Fibroblast of villous mesenchyme (primary cell): ENCODE results near the gene ERLEC1. TPM values are rescaled to one million over a fixed set of nuclear protein-coding genes. Genes with fewer than 3 reads are reported as not detected.
"Not testable (repeated sequence)": the region's sequence is repeated elsewhere in the genome, so short reads cannot be mapped to it uniquely, and the experiment has no call there.

Experiments used
- DNase-seq: peaks from one replicate; pipeline ENCODE4 v3.0.0-alpha.2; 2010; ENCODE audit warnings: low read depth
- H3K4me3 ChIP-seq: 2 replicates; pipeline ENCODE4 v1.5.1; 2011; ENCODE audit warnings: low read depth, mild to moderate bottlenecking, low read length
- CTCF ChIP-seq: IDR thresholded peaks from 2 replicates; pipeline ENCODE4 v1.5.1; 2012; ENCODE audit warnings: low read depth, mild to moderate bottlenecking, low read length; ENCODE audit not compliant: insufficient read depth
- total RNA-seq: library from RNA; depleted of rRNA; stranded (reverse); fragments of >200 nt; gene quantifications from 2 replicates; pipeline ENCODE4 v1.2.3, GENCODE V29; 2012

ERLEC1 gene
- total RNA-seq, 1 donor = 145 TPM

GRCh38 chr2:53848062-53848461 lies 61.2 kb downstream of the ERLEC1 start:
- TF ChIP-seq CTCF = no peak
- H3K4me3 ChIP-seq = no peak overlapping the region
- DNase-seq = no peak

GRCh38 chr2:53851052-53851757 lies 64.4 kb downstream of the ERLEC1 start:
- peak; percentile 87 for DNase-seq
- not testable (repeated sequence) for H3K4me3 ChIP-seq

GRCh38 chr2:53852532-53852931 lies 65.7 kb downstream of the ERLEC1 start:
- TF ChIP-seq CTCF = no peak
- DNase-seq = no peak
- no peak overlapping the region for H3K4me3 ChIP-seq

- no peak for TF ChIP-seq CTCF
- DNase-seq = no peak
- H3K4me3 ChIP-seq = no peak overlapping the region
Observed at GRCh38 chr2:53854678-53855077, 67.8 kb downstream of the ERLEC1 start.

GRCh38 chr2:53856272-53856671 lies 69.4 kb downstream of the ERLEC1 start:
- no peak overlapping the region for H3K4me3 ChIP-seq
- TF ChIP-seq CTCF = no peak
- DNase-seq = no peak

- peak; percentile 18 for DNase-seq
- peak within 1 kb of the TSS; percentile 50 for H3K4me3 ChIP-seq
- TF ChIP-seq CTCF = no peak
Observed at GRCh38 chr2:53859206-53860181, 72.7 kb downstream of the ERLEC1 start, which contains the start of gene GPR75. Gene GPR75, minus strand, starts transcription at chr2:53859967. Its CDS starts 5,211 bp downstream, at chr2:53854756.

- no peak for TF ChIP-seq CTCF
- DNase-seq = no peak
- no peak overlapping the region for H3K4me3 ChIP-seq
Observed at GRCh38 chr2:53861824-53862223, 75.0 kb downstream of the ERLEC1 start.
